HG03108 (cell line): ENCODE data around the gene SND1.

Experiments used
- ATAC-seq: cut with Tn5 transposase; IDR thresholded peaks from one replicate; pipeline ENCODE4 v1.9.1; 2021; ENCODE audit warnings: moderate library complexity; ENCODE audit not compliant: unreplicated experiment

The SND1 gene

DNA sequence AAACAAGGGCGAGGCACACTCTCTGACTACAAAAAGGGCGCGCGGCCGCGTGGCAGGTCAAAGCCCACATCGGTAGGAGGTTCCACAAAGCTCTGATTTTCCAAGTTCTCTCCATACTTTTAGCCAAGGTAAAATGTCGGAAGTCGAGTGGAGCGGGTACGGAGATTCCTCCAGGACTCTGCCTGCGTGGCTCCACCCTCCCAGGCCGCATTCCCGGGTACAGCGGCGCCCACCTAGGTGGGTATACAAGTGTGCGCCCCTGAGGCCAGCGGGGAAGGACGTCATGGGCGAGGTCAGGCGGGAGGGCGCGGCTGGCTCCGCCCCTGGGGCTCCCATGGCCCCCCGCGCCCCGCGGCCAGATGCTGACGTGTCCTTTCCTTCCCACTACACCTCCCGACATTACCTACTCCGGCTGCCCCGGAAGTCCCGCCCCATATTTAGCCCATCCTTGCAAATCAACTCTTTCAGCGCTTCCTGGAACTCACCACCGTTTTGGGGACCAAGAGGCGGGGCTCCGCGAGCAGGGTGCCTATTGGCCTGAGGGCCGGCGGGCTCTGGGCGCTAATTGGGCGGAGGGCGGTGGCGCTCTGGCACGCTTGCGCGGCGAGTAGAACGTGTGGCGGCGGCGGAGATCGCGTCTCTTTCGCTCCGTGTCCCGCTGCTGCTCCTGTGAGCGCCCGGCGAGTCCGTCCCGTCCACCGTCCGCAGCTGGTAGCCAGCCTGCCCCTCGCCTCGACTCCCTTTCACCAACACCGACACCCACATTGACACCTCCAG is at the start of gene SND1:
Gene SND1, plus strand, starts transcription at position 639 of the 777 bp plus-strand sequence. CDS start 180 bp downstream, outside the sequence.
- peak; percentile 95 for ATAC-seq

DNA sequence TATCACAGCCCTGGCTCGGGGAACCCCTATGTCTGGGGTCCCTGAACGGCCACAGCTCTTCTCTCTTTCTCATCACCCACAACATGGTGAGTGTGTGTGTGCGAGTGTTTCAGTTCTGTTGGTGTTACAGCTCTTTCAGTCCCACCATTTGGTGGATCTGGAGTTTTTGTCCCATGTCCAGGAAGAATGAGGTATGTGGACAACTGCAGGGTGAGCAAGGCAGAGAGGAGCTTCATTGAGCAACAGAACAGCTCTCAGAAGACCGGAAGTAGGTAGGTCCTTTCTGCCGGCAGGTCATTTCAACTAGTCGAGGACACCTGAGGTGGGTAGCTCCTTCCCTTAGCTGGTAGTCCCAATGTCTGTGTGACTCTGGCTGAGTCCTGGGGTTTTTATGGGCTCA is 43.5 kb upstream of the SND1 start:
- ATAC-seq: no peak

DNA sequence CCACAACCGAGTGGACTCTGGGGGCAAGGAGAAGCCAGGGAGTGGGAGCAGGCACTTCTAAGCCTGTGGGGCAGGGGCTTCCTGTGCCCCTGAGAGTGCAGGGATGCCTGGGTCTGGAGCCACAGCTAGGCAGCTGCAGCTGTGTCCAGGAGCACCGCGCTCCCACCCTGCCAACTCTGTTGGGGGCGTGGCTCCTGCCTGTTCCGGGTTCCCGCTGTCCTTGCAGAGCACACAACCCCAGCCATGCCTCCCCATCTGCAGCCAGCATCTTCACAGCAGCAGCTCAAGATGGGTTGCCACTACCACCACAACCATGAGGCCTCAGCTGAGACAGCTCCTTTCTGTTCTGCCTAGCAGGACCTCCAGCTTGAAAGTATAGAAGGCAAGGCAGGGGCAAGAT is 42.7 kb upstream of the SND1 start:
- ATAC-seq: no peak

DNA sequence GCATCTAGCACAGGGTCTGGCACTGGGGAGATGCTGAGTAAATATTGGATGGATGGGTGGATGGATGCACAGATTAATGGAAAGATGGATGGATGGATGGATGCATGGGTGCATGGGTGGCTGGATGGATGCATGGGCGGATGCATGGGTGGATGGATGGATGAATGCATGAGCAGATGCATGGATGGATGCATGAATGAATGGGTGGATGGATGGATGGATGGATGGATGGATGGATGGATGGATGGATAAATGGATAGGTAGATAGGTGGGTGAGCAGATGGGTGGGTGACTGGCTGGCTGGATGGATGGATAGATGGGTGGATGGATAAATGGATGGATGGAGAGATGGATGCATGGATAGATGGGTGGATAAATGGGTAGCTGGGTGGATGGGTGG is 39.7 kb upstream of the SND1 start:
- no peak for ATAC-seq

DNA sequence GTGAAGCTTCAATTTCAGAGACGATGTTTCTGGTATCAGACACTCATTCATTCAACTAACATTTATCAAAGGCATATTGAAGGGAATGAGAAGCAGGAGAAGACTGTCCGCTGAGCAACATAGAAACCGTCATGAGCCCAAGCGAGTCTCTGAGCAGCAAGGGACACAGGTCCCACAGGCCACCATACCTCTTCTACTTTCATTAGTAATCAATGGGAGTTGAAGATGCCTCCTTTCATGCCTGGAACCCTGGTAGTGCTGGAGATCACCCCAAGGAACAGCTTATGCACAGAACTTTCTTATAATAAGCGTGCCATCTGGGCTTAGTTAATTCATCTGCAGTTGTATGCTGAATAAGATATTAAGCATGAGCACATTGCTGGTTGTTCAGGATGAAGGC is 35.3 kb upstream of the SND1 start:
- no peak for ATAC-seq

DNA sequence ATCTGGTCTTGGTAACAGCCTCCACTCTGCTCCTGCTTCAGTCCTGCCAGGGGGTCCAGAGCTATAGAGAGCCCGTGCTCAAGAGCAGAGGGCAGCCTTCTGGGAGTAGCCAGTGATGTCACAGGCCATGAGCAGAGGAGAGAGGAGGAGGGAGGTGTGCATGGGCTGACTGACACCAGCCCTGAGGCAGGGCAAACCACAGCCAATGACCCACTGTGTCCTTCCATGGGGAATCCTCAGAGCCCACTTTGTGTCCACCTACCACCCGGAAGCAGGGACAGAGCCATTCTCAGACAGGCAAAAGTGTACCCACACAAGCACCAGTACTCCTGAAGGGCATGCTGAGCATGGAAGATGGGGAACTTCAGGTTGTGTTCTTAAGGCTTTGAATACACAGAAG is 34.0 kb upstream of the SND1 start, which contains the start of gene PAX4:
Gene PAX4, minus strand, starts transcription at position 101 of the 400 bp plus-strand sequence. CDS start 2,214 bp downstream, outside the sequence.
- no peak for ATAC-seq

DNA sequence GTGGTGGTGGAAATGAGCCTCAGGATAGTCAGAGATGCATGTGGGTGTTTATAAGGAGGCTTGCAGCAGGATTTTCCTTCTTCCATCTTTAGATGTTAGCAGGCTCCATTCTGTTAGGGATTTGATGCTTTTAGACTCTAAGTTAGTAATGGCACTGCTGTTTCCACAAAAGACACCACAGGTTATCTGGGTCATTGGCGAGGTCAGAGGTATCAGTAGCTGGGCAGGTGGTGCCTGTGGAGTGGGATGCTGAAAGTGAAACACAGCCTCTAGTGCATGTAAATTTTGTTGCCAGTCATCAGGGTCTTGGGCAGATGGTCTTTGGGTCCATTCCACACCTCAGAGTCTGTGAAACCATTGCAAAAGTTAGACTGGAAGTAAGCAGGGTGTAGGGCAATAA is 33.2 kb upstream of the SND1 start:
- ATAC-seq: no peak

DNA sequence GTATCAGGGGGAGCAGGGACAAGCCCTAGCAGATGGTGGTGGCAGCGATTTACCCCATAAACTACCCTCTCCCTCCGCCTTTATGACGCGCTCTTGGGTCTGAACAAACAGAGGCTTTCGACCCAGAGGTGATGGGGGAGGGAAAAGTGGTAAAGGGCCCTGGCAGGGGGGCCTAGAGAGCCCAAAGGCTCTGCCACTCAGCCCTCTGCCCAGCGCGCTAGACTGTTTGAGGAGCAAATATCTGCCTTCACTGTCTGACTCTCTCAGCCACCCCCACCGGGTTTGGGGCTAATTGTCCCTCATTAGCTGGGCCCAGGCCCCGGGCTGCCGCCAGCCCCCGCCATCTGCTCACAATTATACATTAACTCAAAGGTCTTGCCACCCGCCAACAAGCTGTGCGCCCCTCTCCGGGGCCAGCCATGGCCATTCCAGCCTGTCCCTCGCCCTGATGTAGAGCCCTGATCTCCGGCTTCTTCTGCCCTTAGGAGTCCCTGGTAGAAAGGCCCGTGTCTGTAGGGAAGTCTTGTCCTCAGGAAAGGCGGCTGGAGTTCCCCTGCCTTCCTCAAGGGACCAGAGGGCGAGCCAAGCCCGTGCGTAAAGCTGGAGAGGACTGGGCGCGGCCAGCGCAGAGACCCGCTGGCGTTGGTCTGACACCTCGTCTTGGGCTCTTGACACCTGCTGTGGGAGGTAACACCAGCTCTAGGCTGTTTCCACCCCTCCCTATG is 32.2 kb upstream of the SND1 start:
- no peak for ATAC-seq

DNA sequence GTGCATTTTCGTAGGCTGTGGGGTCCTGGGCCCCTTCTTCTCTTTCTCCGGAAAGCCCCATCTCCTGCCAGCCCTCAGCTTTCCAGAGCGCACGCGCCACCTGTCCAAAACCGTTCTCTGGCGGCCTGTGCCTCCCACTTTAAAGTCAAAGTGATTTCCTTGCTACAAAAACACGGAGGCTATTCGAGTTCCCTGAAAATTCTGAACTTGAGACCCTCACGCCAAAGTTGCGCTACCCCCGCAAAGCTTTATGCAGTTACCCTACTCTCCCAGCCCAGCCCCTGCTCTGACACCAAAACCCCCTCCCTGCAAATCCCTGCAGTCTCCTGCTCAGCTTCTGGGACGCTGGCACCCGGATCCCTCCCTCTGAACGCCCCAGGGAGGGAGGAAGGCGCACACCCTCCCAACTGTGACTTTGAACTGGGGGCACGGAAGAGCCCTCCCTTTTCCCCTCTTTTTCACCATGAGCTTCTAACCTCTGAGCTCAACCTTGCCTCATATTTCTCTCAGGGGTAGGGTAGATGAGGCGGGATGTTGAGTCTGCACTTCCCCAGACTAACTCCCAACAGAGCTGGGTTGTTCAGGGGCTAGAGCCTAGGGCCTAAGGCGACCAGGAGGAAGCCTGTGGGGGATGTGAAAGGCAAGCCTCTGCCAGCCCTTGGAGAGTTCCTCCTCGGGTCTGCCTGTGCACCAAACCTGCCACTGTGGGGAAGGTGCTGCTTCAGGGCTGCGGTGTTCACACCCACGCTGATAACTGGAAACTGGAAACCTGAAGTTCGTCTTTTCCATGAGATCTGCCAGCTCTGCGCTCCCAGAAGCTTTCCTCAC is 31.4 kb upstream of the SND1 start:
- no peak for ATAC-seq

DNA sequence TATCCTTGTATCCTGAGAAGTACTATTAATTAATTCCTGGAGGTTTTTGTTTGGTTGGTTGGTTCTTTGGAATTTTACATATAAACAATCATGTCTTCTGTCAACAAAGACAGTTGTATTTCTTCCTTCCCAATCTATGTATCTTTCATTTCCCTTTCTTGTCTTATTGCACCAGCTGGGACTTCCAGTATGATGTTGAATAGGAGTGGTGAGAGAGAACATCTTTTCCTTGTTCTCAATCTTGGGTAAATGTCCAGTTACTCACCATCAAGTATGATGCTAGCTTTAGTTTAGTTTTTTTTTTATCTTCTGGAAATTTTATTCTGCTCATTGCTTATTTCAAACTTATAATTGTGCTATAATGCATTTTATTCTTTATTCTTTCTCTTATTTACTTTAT is 26.7 kb upstream of the SND1 start:
- no peak for ATAC-seq

DNA sequence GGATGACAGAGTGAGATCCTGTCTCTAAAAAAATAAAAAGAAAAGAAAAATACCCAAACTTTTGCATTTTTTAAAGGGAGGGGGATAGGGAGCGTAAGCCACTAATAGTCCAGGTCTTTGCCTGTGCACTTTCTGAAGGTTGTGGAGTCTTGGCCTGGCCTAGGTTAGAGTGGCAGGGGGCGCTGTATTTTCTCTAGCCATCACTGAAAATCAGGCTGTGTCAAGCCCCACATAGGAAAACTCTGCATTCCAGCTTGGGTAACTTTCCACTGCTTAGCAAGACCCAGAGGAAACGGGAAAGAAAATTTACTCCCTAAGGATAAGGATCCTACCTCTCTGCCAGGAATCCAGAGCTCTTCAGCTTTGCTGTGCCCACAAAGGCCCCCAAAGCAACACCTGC is 23.5 kb upstream of the SND1 start:
- no peak for ATAC-seq

DNA sequence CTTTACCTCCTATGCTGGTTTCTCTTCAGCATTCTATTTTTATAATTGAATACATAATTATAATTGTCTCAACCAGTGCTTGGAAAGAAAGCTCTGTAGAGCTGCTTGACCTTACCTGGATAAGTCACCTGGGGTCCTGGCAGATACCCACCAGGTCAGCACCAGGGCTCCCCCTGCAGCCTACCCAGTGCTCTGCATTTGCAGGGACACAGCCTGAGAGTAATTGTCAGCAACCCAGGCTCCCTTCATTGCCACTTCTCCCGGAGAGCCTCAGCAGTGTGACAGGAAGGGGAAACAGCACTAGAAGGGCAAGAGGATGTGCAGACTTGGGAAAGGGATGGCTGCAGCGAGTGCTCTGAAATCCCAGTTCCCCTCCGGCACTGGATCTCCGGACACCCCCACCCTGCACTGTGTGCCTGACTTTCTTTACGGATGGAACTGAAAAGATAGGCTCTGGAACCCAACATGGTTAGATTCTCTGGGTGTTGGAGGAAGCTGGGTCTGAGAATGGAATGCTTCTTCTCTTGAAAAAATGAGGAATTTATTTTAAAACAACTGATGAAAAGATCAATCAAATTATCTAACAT is 22.6 kb upstream of the SND1 start:
- peak; percentile 56 for ATAC-seq

DNA sequence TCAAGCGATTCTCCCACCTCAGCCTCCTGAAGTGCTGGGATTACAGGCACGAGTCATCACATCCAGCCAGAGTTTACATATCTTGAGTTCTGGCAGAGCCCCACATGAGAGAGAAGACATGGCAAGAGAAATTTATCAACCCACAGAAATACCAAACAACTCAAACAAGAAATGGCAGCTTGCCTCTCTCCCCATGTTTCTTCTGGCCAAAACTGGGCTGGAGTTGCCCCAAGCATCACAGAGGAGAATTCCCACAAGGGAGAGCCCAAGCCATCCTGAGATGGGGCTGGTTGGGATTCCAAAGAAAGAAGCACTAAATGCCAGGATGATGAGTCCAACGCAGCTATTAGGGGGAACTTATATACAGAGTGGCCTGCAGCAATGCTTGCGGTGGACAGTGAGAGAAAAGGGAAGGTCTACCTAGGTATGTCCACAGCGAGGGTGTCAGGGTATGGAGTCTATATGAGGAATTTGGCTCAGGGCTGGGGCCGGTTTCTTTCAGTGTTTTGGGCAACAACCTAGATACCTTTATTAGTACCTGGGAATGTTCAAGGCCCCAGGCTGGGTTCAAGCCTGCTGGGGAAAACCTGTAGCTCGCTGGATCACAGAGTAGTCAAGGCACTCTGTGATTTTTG is 19.6 kb upstream of the SND1 start:
- no peak for ATAC-seq

DNA sequence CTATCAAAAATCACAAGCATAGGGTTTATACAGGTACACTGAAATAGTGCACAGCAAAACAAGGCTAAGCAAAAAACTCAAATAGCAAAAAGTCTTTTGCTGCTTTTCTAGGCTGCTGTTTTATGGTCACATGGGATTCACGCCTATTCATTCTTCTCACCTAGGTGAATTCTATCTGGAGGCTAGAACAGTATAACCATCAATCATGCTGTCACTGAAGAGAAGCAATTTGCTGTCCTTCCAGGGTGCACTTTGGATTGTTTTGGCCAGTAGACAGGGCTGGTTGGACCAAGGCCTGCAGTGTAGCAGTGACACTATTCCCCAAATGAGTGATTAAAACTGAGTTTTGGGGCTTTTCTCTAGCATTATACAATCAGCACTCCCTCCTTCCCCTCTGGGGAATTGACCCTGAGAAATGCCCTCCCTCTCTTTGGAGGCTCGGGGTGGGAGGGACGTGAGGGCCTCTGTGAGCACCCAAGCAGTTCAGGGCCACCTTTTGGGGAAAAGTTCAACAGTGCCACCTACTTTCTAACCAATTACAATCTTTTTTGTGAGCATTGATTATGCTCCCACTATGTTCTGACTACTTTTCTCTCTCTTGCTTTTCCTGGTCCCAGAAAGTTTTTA is 16.2 kb upstream of the SND1 start:
- no peak for ATAC-seq

DNA sequence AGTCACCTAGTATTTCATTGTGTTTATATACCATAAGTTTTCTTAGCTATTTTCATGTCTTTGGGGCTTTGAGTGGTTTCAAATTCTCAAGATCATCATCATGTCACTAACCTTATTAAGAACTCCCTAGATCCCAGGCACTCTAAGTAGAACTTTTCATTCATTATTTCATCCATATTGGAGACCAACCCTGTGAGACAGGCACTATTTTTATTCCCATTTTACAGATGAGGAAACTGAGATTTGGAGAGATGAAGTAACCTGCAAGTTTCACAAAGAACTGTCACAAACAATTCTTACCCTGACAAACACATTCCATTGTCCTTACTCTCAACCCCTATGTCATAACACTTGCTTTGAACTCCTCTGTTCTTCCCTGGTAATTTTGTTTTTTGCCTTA is 13.8 kb upstream of the SND1 start:
- no peak for ATAC-seq

DNA sequence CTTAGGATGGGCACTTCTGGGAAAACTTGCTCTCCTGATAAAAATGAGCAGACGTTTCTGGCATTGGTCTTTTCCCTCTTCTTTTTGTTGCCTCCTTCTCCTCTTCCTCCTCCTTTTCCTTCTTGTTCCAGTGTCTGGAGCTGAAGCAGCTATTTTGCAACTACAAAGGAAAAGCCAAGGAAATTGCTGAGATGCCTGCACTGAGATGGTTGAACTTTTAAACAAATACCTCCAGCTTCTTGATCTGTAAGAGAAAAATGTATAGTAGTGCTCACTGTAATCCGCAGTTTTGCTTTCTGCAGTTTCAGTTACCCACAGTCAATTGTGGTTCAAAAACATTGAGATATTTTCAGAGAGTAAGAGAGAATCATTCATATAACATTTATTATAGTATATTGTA is 7.5 kb upstream of the SND1 start:
- ATAC-seq: no peak

DNA sequence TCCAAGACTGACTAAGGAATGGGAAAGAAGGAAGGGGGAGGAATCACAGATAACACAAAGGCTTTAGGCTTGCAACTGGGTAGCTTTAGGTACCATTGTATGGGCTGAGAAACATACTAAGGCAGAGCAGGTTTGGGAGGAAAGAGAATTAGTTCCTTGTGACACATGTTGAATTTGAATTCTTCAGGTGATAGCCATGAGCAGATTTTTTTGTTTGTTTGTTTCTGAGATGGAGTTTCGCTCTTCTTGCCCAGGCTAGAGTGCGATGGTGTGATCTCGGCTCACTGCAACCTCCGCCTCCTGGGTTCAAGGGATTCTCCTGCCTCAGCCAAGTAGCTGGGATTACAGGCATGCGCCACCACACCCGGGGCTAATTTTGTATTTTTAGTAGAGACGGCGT is 4.4 kb upstream of the SND1 start:
- no peak for ATAC-seq

DNA sequence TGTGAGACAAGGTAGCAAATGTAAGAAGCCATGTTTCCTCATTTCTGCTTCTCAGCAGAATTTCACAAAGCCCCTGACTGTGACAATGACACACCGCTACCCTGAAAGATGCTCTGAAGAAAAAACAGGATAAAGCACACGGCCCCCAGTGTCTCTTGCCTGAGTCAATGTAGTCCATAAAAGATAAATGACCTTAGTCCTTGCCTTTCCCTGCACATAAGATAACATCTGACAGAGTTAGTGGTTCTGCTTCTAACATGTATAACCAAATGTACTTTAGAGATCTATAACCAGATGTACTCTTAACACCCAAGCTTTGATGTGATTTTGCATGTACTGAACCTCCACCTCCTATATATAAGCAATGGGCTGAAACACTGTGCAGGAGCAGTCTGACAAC is 3.0 kb upstream of the SND1 start:
- ATAC-seq: no peak

DNA sequence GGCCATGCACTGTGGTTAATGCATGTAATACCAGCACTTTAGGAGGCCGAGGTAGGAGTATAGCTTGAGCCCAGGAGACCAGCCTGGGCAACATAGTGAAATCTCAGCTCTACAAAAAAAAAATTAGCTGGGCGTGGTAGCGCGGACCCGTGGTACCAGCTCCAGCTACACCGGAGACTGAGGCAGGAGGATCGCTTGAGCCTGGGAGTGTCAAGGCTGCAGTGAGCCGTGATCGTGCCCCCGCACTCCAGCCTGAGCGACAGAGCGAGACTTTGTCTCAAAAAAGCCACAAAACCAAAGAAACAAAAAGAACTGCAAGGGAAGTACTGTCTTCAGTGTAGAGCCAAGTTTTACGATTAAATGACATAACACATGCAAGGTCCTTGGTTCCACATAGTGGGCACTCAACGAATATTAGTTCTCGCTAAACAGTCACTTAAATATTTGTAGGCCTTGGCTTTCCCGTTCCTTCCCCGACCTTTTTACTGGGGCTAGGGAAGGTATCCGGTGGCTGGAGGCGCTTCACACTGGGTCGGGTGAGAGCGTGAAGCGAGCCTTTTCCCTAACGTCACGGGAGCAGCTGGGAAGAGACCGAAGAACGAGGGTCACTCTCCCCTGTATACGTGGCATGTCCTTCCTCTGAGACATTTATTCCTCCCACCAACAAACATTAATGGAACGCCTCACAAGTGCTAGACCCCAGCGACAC is 993 bp upstream of the SND1 start:
- ATAC-seq: no peak
